ENCODE results near the gene C2orf72.

- TF ChIP-seq TAF1 (conservative IDR thresholded peaks at IDR 0.05) (no peak), CTCF (IDR thresholded peaks at IDR 0.05; ENCODE audit: low read depth, low read length, missing input control) (no peak), YY1 (IDR thresholded peaks at IDR 0.05) (no peak), JUND (IDR thresholded peaks at IDR 0.05) (no peak), HNF4A (conservative IDR thresholded peaks at IDR 0.05) (no peak), RAD21 (IDR thresholded peaks at IDR 0.05) (no peak), RXRA (IDR thresholded peaks at IDR 0.05) (no peak), EGR1 (IDR thresholded peaks at IDR 0.05; ENCODE audit: low read depth in 2 of 2) (no peak), HNF4G (IDR thresholded peaks at IDR 0.05) (no peak), NR2F2 (IDR thresholded peaks at IDR 0.05) (no peak)
- TF ChIP-seq, protein P1, sequence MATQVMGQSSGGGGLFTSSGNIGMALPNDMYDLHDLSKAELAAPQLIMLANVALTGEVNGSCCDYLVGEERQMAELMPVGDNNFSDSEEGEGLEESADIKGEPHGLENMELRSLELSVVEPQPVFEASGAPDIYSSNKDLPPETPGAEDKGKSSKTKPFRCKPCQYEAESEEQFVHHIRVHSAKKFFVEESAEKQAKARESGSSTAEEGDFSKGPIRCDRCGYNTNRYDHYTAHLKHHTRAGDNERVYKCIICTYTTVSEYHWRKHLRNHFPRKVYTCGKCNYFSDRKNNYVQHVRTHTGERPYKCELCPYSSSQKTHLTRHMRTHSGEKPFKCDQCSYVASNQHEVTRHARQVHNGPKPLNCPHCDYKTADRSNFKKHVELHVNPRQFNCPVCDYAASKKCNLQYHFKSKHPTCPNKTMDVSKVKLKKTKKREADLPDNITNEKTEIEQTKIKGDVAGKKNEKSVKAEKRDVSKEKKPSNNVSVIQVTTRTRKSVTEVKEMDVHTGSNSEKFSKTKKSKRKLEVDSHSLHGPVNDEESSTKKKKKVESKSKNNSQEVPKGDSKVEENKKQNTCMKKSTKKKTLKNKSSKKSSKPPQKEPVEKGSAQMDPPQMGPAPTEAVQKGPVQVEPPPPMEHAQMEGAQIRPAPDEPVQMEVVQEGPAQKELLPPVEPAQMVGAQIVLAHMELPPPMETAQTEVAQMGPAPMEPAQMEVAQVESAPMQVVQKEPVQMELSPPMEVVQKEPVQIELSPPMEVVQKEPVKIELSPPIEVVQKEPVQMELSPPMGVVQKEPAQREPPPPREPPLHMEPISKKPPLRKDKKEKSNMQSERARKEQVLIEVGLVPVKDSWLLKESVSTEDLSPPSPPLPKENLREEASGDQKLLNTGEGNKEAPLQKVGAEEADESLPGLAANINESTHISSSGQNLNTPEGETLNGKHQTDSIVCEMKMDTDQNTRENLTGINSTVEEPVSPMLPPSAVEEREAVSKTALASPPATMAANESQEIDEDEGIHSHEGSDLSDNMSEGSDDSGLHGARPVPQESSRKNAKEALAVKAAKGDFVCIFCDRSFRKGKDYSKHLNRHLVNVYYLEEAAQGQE (IDR thresholded peaks at IDR 0.05): no peak
Measured at GRCh38 chr2:231009236-231009919, 27.9 kb upstream of the C2orf72 start.
